EH (cell line): ENCODE data around the gene ATP5MC3.

Source experiments
- DNase-seq: peaks from one replicate; pipeline ENCODE4 v3.0.0-alpha.2; 2015; ENCODE audit warnings: low read depth

ATP5MC3 gene

DNA sequence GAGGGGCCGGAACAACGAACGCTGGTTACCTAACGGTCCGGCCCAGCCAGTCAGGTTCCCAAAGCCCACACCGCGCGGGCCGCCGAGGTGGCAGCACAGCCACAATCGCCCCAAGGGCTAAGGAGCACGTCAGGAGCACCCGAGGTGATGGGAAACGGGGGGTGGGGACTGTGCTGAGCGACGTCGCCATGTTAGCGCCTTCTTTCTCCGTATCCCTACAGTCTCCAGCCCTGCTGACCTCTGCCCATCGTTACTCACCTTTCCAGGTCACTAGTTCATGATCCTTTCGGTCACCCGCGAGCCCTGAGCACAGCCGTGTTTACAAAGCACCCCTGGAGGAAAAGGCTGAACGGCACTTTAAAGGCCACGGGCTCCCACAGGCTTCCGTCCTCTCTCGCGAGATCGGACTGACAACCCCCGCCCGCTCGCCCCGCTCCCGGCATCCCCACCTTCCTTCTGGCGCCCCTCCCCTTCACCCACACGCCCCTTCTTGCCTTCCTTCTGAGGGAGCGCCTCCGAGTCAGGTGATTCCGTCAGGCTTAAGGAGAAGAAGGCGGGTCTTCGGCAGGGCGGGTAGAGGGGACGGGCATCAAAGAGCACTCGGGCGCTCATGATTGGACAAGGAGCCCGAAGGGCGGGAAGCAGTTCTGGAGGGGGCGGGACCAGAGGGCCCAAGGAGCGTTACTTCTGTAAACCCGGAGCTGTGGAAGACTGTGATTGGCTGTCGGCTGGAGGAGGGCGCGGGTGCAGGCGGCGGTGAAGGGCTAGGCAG lies 13.5 kb downstream of the ATP5MC3 start, which contains the start of gene ATF2:
Gene ATF2 (minus strand): TSS at position 412 of the 772 bp plus-strand sequence. CDS start 31,760 bp downstream, outside the sequence.
- peak; percentile 100 for DNase-seq

- peak; percentile 61 for DNase-seq
Observed at GRCh38 chr2:175167076-175167791, 14.3 kb downstream of the ATP5MC3 start.

DNA sequence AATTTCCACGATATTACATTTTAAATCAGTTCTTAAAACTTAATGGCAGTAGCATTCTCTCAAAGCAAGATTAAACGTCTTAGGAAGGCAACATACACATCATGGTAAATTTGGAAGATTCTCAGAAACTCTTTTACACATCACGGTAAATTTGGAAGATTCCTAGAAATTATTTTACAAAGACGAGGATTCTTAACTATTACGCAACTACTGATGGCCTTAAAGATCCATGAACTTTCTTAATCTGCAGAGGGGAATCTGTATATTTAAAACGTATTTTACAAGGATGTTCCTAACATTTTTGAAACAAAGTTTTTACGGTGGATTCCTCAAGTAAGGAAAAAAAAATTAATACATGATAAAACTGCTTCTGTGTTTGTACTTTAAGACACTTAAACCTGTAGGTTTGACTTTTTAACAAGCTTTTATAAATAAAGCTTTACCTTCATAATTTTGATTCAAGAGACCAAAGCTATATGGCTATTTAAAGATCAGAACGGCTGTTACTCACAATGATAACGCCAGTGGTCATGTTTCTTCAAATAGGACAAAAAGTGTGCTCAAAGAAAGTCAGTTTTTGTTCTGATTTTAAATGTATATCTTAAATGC lies 15.2 kb downstream of the ATP5MC3 start:
- no peak for DNase-seq

- no peak for DNase-seq
Observed at GRCh38 chr2:175164235-175164634, 17.3 kb downstream of the ATP5MC3 start.

DNA sequence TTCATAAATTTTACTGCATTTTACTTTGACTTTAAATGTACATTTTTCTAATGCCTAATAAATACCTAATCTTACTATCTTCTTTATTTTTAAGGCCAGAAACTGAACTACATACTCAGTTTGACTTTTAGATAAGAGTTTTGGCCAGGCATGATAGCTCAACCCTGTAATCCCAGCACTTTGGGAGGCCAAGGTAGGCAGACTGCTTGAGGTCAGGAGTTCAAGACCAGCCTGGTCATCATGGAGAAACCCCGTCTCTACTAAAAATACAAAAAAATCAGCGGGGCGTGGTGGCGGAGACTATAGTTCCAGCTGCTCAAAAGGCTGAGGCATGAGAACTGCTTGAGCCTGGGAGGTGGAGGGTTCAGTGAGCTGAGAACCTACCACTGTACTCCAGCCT lies 22.6 kb downstream of the ATP5MC3 start:
- no peak for DNase-seq

DNA sequence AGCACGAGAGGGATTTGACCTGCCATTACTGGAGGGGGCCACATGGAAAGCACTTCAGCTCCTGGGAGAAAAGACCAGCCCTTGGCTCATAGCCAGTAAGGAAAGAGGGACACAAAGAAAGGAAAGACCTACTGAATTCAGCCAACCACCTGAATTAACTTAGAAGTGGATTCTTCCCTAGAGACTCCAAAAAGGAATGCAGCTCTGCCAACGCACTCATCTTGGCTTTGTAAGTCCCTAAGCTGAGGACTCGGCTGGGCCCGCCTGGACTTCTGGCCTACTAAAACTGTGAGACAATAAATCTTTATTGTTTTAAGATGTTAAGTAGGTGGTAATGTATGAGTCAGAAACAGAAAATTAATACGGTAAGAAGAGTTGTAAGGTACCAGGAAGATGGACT lies 25.0 kb downstream of the ATP5MC3 start:
- no peak for DNase-seq

DNA sequence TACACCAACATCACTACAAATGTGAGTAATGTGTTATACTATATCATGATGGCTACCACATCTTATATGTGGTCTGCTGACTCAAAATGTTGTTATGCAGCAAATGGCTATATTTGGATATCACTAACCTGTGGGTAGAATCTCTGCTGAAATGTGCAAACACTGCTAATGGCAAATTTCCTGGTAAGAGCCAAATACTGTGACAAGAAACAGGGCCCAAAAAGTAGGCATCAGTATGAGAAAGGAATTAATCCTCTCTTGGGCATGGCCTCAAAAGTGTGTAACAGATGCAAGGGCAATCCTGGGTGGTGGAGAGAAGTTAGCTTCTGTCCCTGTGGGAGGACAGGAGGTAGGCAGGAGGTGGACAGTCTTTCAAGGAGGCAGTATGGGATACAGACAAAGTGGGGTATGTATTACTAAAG lies 26.8 kb downstream of the ATP5MC3 start:
- peak; percentile 90 for DNase-seq

DNA sequence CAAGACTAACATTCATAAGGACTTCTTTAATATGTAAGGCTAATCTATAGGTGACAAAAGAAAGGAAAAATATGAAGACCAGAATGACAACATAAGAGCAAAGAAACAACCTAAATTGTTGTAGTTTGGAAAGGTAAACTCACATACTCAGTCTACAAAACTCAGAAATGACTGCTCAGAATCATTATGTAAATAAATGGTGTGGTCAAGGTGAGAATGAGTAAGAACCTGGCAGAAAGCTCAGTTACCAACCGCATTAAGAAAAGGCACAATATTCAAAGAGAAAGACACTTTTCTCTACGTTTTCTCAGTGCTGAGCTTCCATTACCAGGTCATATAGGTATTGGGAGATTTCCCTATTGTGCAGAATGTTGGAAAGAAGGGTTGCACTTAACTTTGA lies 29.3 kb downstream of the ATP5MC3 start:
- DNase-seq = no peak

- DNase-seq = peak; percentile 25
Observed at GRCh38 chr2:175151791-175152190, 29.7 kb downstream of the ATP5MC3 start.

DNA sequence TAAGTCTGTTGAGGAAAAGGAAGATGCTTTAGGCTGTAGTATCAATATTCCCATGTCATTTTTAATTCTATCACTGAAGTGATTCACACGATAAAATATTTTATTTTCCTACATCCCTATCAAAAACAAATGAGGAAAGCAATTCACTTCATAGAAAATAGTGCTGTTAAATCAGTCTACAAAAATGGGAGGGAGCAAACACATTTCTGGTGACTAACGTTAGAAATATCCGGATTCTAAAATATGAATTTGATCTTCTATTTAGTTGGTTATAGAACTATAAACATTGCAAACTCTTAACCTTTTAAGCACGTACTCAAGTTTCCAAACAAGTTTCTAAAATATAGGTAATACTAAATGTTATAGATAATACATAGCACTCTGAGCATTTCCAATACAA lies 34.3 kb downstream of the ATP5MC3 start:
- DNase-seq = peak; percentile 17

DNA sequence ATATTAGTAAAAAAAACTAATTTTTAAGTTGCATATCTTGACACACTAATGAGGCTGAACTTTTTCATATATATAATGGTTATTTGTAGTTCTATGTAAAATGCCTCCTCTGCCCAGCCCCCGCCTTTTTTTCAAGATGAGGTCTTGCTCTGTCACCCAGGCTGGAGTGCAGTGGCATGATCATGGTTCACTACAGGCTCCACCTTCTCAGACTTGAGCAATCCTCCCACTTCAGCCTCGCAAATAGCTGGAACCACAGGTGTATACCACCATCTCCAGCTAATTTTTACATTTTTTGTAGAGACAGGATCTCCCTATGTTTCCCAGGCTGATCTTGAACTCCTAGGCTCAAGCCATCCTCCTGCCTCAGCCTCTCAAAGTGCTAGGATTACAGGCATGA lies 37.8 kb downstream of the ATP5MC3 start:
- no peak for DNase-seq

DNA sequence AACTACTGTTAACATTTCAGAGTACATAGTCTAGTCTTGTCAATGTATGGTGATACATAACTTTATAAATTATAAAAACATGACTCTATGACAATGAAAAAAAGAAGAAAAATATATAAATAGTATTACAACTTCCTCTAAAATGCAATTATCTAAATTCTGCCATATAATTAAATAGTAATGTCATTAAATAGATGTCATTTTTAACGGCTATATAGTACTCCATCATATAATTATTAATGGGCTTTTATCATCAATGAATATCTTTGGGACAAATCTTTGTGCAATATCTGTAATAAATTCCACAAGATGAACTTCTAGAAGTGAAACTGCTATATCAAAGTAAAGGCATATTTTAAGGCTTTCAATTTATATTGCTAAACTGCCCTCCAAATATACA lies 38.3 kb downstream of the ATP5MC3 start:
- no peak for DNase-seq

DNA sequence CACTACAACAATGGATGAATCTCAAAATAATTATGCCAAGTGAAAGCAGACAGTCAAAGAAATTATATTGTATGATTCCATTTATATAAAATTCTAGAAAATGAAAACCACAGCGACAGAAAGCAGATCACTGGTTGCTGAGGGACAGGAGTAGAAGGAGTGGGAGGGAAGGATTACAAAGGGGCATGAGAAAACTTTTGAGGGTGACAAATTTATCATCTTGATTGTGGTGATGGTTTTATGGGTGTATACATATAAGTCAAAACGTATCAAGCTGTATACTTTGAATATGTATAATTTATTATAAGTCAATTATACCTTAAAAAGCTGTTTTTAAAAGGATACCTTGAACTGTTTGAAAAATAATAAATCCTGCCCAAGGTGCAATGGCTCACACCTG lies 41.2 kb downstream of the ATP5MC3 start:
- no peak for DNase-seq

DNA sequence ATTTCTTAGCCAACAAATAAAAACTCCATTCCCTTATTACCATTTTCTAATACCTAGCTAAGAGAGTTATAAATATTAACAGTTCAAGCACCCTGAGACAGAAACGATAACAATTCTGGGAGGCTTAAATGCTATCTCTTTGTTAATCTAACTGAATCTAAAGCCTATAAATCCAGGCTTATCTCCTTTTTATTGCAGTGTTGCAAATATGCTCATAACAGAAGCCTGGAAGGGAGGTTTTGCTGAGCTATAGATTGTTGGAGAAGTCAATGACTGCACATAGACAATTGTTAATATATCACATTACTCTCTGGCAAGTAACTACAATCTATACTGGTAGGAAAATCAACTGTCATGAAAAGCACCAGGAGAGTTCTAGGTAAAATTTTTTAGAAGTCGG lies 43.7 kb downstream of the ATP5MC3 start:
- no peak for DNase-seq

GRCh38 chr2:175136334-175137215 lies 44.9 kb downstream of the ATP5MC3 start:
- DNase-seq = no peak

- no peak for DNase-seq
Observed at GRCh38 chr2:175135862-175136261, 45.6 kb downstream of the ATP5MC3 start.

DNA sequence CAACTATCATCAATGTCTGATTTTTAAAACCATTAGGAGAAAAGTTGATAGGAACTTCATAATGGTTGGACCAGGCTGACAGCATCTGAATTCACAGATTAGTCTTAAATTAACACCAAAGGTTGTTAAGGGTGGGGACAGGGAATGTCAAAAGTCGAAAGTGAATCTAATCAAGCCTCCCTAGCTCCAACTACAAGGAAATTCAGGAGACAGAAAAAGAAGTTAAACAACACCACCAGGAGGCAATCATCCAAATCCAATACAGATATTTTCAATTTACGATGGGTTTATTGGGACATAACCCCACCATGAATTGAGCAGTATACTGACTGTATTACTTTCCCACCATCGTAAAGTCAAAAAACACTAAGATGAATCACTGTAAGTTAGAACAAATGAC lies 46.3 kb downstream of the ATP5MC3 start:
- no peak for DNase-seq

GRCh38 chr2:175131252-175131651 lies 50.3 kb downstream of the ATP5MC3 start:
- no peak for DNase-seq

- DNase-seq = no peak
Observed at GRCh38 chr2:175126661-175127060, 54.8 kb downstream of the ATP5MC3 start.
